HEK293T (cell line): ENCODE data around the gene VOPP1.

Experiments
- FOXM1 ChIP-seq: fragments of 450-650 bp; IDR thresholded peaks from 2 replicates; pipeline ENCODE4 v1.6.1; 2017; ENCODE audit warnings: mild to moderate bottlenecking, borderline replicate concordance
- LEF1 ChIP-seq: fragments of 450-650 bp; IDR thresholded peaks from 2 replicates; pipeline ENCODE4 v1.6.1; 2017; ENCODE audit warnings: mild to moderate bottlenecking, borderline replicate concordance

DNA sequence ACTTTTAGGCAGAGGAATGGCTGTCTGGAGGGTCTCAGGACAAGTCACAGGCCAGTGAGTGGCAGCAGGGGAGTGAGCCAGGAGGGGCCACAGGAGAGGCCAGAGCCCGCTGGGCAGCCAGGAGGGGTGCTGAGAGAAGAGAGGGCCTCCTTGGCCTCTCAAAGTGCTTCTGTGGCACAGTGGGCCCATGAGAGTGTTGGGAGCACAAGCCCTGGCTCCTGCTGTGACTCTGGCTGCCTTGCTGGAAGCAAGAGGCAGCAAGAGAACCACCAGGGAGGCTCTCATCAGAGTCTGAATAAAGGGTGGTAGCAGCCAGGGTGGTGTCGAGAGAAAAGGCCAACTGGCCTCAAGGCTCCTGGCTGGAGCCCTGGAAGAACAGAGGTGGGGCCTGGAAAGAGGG is 91.1 kb downstream of the VOPP1 start:
- TF ChIP-seq FOXM1, result no peak
- TF ChIP-seq LEF1, result no peak
